ENCODE data around the gene STAT2. TPM values are rescaled to one million over a fixed set of nuclear protein-coding genes. Genes with fewer than 3 reads are reported as not detected.

STAT2 gene
- total and polyA plus RNA-seq, 2 of the 13 experiments (the other 11 are each of a cell fraction or from before 2014, with no cell fraction given): 43.5 to 84.6 TPM

GRCh38 chr12:56321027-56321426 lies 38.9 kb downstream of the STAT2 start:
- Histone ChIP-seq H3K4me2 (ENCODE audit: low read depth, low read length) (no peak overlapping the region), H3K4me1 (ENCODE audit: insufficient read depth, low read length) (peaks cover 25% of the 10 kb centered on the region), H3K9ac (ENCODE audit: insufficient read depth, low read depth, low read length) (no peak overlapping the region), H3K36me3 (replicated peaks in 1 of 2; ENCODE audit: control insufficient read depth in 1 of 2, insufficient read depth in 2 of 2, low read length in 2 of 2) (peaks cover 13 to 46% of the 10 kb centered on the region in 2 experiments; a peak in 4 of 5 replicates), H3K79me2 (ENCODE audit: insufficient read depth, low read length) (no peaks in the 10 kb centered on the region), H3K27ac (ENCODE audit: extremely low read length, insufficient read depth, low read length) (no peak overlapping the region), H3K9me3 (ENCODE audit: low read length) (no peaks in the 10 kb centered on the region), H3K4me3 (replicated peaks in 1 of 3; ENCODE audit: insufficient read depth in 1 of 3, low read depth in 2 of 3, low read length in 3 of 3) (no peak overlapping the region), H4K20me1 (ENCODE audit: insufficient read depth, low read length) (no peaks in the 10 kb centered on the region), H2AFZ (ENCODE audit: low read length) (no peak overlapping the region), H3K27me3 (ENCODE audit: control insufficient read depth in 1 of 2, insufficient read depth in 2 of 2, low read length in 2 of 2) (no peaks in the 10 kb centered on the region)
- intact Hi-C loops (cut with micrococcal nuclease; ENCODE audit: unreplicated experiment): no loop called here
- FAIRE-seq: no peak
- CTCF ChIA-PET (ENCODE audit: low intra/inter-chr PET ratio, low total read pairs): no interaction called here
- no peak for DNase-seq (ENCODE audit: low spot score)
- 93% methylated on average over 2 of the region's 2 CpGs for WGBS (ENCODE audit: low lambda C conversion rate)
- in situ Hi-C loops (cut with HindIII; ENCODE audit: extremely low pct_ligation_motif_present, low pct_unique_long_range_greater_than_20kb): no loop called here
- ATAC-seq: no peak
- no TSS peak for BruUV-seq (replicated peaks)
- POLR2A ChIA-PET: interaction anchor here (0.9 kb wide), 1 partner anchor 13 kb away, joined by 4 read pairs; the partner anchor contains the start of gene PAN2
- no peak for TF ChIP-seq ISL2 (CRISPR knock-in tag; IDR thresholded peaks at IDR 0.05)
- no peak for TF ChIP-seq ZNF496 (CRISPR knock-in tag; IDR thresholded peaks at IDR 0.05; ENCODE audit: insufficient replicate concordance)
- TF ChIP-seq, protein P1, sequence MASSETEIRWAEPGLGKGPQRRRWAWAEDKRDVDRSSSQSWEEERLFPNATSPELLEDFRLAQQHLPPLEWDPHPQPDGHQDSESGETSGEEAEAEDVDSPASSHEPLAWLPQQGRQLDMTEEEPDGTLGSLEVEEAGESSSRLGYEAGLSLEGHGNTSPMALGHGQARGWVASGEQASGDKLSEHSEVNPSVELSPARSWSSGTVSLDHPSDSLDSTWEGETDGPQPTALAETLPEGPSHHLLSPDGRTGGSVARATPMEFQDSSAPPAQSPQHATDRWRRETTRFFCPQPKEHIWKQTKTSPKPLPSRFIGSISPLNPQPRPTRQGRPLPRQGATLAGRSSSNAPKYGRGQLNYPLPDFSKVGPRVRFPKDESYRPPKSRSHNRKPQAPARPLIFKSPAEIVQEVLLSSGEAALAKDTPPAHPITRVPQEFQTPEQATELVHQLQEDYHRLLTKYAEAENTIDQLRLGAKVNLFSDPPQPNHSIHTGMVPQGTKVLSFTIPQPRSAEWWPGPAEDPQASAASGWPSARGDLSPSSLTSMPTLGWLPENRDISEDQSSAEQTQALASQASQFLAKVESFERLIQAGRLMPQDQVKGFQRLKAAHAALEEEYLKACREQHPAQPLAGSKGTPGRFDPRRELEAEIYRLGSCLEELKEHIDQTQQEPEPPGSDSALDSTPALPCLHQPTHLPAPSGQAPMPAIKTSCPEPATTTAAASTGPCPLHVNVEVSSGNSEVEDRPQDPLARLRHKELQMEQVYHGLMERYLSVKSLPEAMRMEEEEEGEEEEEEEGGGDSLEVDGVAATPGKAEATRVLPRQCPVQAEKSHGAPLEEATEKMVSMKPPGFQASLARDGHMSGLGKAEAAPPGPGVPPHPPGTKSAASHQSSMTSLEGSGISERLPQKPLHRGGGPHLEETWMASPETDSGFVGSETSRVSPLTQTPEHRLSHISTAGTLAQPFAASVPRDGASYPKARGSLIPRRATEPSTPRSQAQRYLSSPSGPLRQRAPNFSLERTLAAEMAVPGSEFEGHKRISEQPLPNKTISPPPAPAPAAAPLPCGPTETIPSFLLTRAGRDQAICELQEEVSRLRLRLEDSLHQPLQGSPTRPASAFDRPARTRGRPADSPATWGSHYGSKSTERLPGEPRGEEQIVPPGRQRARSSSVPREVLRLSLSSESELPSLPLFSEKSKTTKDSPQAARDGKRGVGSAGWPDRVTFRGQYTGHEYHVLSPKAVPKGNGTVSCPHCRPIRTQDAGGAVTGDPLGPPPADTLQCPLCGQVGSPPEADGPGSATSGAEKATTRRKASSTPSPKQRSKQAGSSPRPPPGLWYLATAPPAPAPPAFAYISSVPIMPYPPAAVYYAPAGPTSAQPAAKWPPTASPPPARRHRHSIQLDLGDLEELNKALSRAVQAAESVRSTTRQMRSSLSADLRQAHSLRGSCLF (CRISPR knock-in tag; IDR thresholded peaks at IDR 0.05; ENCODE audit: borderline replicate concordance): no peak
- no peak for TF ChIP-seq ZNF563 (CRISPR knock-in tag; IDR thresholded peaks at IDR 0.05)
- TF ChIP-seq FOSL2 (CRISPR knock-in tag; IDR thresholded peaks at IDR 0.05): no peak
- TF ChIP-seq ZNF234 (CRISPR knock-in tag; conservative IDR thresholded peaks at IDR 0.05): no peak
- no peak for TF ChIP-seq NFKBIZ (CRISPR knock-in tag; IDR thresholded peaks at IDR 0.05)
- 0 out of 2 replicates have a peak, but pooled peaks have one; percentile 9 for TF ChIP-seq CEBPG (CRISPR knock-in tag; IDR thresholded peaks at IDR 0.05)
- peak; percentile 31; the same call in 1 of the 2 replicates for TF ChIP-seq CEBPB (IDR thresholded peaks at IDR 0.05; ENCODE audit: borderline replicate concordance, low read depth, low read length)
- TF ChIP-seq MED8 (CRISPR knock-in tag; IDR thresholded peaks at IDR 0.05; ENCODE audit: insufficient replicate concordance): no peak
- peak; percentile 35; the same call in 1 of the 2 replicates for TF ChIP-seq ATF7 (IDR thresholded peaks at IDR 0.05)
- TF ChIP-seq ATF7 (CRISPR knock-in tag; IDR thresholded peaks at IDR 0.05): no peak
- TF ChIP-seq ZSCAN12 (CRISPR knock-in tag; IDR thresholded peaks at IDR 0.05): no peak
- no peak for TF ChIP-seq TCF7L2 (IDR thresholded peaks at IDR 0.05; ENCODE audit: low read depth, low read length)
- no peak for TF ChIP-seq KDM4B (CRISPR knock-in tag; IDR thresholded peaks at IDR 0.05)
- no peak for TF ChIP-seq MZF1 (CRISPR knock-in tag; IDR thresholded peaks at IDR 0.05; ENCODE audit: borderline replicate concordance)
- TF ChIP-seq, protein P2, sequence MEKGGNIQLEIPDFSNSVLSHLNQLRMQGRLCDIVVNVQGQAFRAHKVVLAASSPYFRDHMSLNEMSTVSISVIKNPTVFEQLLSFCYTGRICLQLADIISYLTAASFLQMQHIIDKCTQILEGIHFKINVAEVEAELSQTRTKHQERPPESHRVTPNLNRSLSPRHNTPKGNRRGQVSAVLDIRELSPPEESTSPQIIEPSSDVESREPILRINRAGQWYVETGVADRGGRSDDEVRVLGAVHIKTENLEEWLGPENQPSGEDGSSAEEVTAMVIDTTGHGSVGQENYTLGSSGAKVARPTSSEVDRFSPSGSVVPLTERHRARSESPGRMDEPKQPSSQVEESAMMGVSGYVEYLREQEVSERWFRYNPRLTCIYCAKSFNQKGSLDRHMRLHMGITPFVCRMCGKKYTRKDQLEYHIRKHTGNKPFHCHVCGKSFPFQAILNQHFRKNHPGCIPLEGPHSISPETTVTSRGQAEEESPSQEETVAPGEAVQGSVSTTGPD (CRISPR knock-in tag; IDR thresholded peaks at IDR 0.05): no peak
- TF ChIP-seq STAT5B (CRISPR knock-in tag; IDR thresholded peaks at IDR 0.05): no peak
- no peak for TF ChIP-seq ZNF101 (CRISPR knock-in tag; IDR thresholded peaks at IDR 0.05; ENCODE audit: borderline replicate concordance, low read depth)
- TF ChIP-seq MED1 (CRISPR knock-in tag; IDR thresholded peaks at IDR 0.05): no peak
- TF ChIP-seq NFYC (CRISPR knock-in tag; IDR thresholded peaks at IDR 0.05): no peak
